Lung (tissue), 12 donors: ENCODE results near the gene HYKK. TPM values are rescaled to one million over a fixed set of nuclear protein-coding genes. Genes with fewer than 3 reads are reported as not detected.

Source experiments
- ATAC-seq: fragments of 200-7000 bp; cut with Tn5 transposase; one replicate; pipeline ENCODE4 v1.9.1; 2020; ENCODE audit warnings: moderate number of reproducible peaks; ENCODE audit not compliant: insufficient read depth, low FRiP score
- DNase-seq, 3 donors: peaks; one replicate each; pipeline ENCODE4 v3.0.0-alpha.2; 2013 to 2017
- H3K27ac ChIP-seq, 2 donors: one replicate each; pipeline ENCODE4 v1.5.1; 2013; ENCODE audit warnings: mild to moderate bottlenecking in 2 of 2, moderate library complexity in 2 of 2, control low read depth in 1 of 2, inconsistent platforms in 1 of 2, low read depth in 1 of 2, low read length in 1 of 2
- H3K27me3 ChIP-seq, 3 donors: one replicate each; pipeline ENCODE4 v1.5.1; 2013; ENCODE audit warnings: low read length in 2 of 3; ENCODE audit not compliant: control insufficient read depth in 3 of 3, insufficient read depth in 3 of 3
- H3K36me3 ChIP-seq, 4 donors: one replicate each; pipeline ENCODE4 v1.5.1; 2013; ENCODE audit warnings: low read length in 4 of 4, mild to moderate bottlenecking in 1 of 4, moderate library complexity in 1 of 4; ENCODE audit not compliant: control insufficient read depth in 4 of 4, insufficient read depth in 4 of 4
- H3K4me1 ChIP-seq, 5 donors: one replicate each; pipeline ENCODE4 v1.5.1; 2013; ENCODE audit warnings: low read length in 5 of 5, mild to moderate bottlenecking in 2 of 5, moderate library complexity in 1 of 5; ENCODE audit not compliant: control insufficient read depth in 5 of 5, insufficient read depth in 5 of 5
- H3K4me3 ChIP-seq: one replicate; pipeline ENCODE4 v1.5.1; 2013; ENCODE audit warnings: mild to moderate bottlenecking, control low read depth, moderate library complexity
- H3K9ac ChIP-seq, 2 donors: one replicate each; pipeline ENCODE4 v1.5.1; 2013; ENCODE audit warnings: low read length in 2 of 2, control low read depth in 1 of 2; ENCODE audit not compliant: insufficient read depth in 1 of 2
- H3K9me3 ChIP-seq, 4 donors: one replicate each; pipeline ENCODE4 v1.5.1; 2013; ENCODE audit warnings: low read length in 3 of 4, mild to moderate bottlenecking in 1 of 4, moderate library complexity in 1 of 4; ENCODE audit not compliant: control insufficient read depth in 4 of 4, insufficient read depth in 3 of 4
- CTCF ChIP-seq: IDR thresholded peaks from 2 replicates; pipeline ENCODE4 v1.5.1; 2012; ENCODE audit warnings: mild to moderate bottlenecking; ENCODE audit errors: control extremely low read depth, extremely low read depth
- WGBS, 2 donors: extraction: QIAGEN DNeasy Blood & Tissue Kit; methylation state at CpG; one replicate each; pipeline ENCODE4 v1.1.7; 2013; 5-methylcytosine and 5-hydroxymethylcytosine counted together
- polyA plus RNA-seq, 2 donors: library from polyadenylated mRNA; stranded (reverse); fragments of 200-250 nt; gene quantifications; one replicate each; pipeline ENCODE4 v1.2.1, GENCODE V29; 2013
- total RNA-seq, 2 donors: library from RNA; depleted of rRNA in 1 of 2; stranded (reverse); fragments of >200 nt in 1 of 2; gene quantifications; one replicate each; pipeline ENCODE4 v1.2.1, GENCODE V29; 2014 to 2021
- donor health status: control.
- donor health status: control.
- donor health status: Bipolar disorder and iron deficiency.
- donor health status: healthy.
- donor health status: DM: yes; HTN: yes; CAD: no.

HYKK gene
- total and polyA plus RNA-seq, 4 donors: 1.6 to 5.7 (median 4.9) TPM

DNA sequence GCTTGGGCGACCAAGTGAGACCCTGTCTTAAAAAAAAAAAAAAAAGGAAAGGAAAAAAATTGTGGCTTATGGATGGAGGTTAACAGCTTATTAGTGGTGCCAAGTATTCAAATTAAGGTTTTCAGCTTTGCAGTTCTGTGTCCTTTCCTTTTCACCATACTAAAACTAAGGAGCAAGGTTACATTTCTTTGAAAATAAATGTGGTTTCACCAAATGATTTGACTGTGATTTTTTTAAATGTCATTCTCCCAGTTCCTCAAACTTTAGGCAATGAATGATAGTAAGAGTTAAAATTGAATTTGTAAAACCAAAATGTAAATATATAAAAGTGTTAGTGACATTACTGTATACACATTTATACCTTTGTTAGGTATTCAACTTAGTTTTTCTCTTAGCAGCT lies 67.6 kb downstream of the HYKK start:
- WGBS, 2 donors: 94 to 96% methylated on average over 1 of the region's 1 CpG
- no peaks in the 10 kb centered on the region for H3K9me3 ChIP-seq
- H3K4me1 ChIP-seq: peaks cover 0 to 4% (median 0%) of the 10 kb centered on the region in 5 donors
- DNase-seq (no peak), ATAC-seq (no peak)
- no peak overlapping the region for H3K9ac ChIP-seq
- no peaks in the 10 kb centered on the region for H3K36me3 ChIP-seq
- H3K4me3 ChIP-seq: no peak overlapping the region
- peaks cover 0 to 2% (median 0%) of the 10 kb centered on the region in 3 donors for H3K27me3 ChIP-seq
- no peak overlapping the region for H3K27ac ChIP-seq
- no peak for TF ChIP-seq CTCF

Other genes with a start within 250 kb of the HYKK start
- gene DNAJA4, start 243.0 kb upstream of the HYKK start, total RNA-seq: 10 to 100 TPM; 42.7 to 74.6 TPM
- gene DNAJA4, start 243.0 kb upstream of the HYKK start, polyA plus RNA-seq: 10 to 100 TPM; 19.3 to 25.1 TPM
- 10 to 100 TPM; 45.1 to 64.9 TPM for gene SKIC8, start 208.0 kb upstream of the HYKK start, total RNA-seq
- 10 to 100 TPM; 51.0 to 57.2 TPM for gene SKIC8, start 208.0 kb upstream of the HYKK start, polyA plus RNA-seq
- 1 to 10 TPM in 1 of 2 donors, not detected in 1; 1.1 TPM for gene CRABP1, start 167.2 kb upstream of the HYKK start, total RNA-seq
- not detected for gene CRABP1, start 167.2 kb upstream of the HYKK start, polyA plus RNA-seq
- gene IREB2, start 69.4 kb upstream of the HYKK start, total RNA-seq: 10 to 100 TPM; 56.9 to 71.5 TPM
- 10 to 100 TPM in 1 of 2 donors, 1 to 10 TPM in 1; 9.8 to 19.9 TPM for gene IREB2, start 69.4 kb upstream of the HYKK start, polyA plus RNA-seq
- gene PSMA4, start 32.9 kb downstream of the HYKK start, total RNA-seq: 100 to 1,000 TPM in 1 of 2 donors, 10 to 100 TPM in 1; 92.7 to 128 TPM
- 100 to 1,000 TPM; 194 to 244 TPM for gene PSMA4, start 32.9 kb downstream of the HYKK start, polyA plus RNA-seq
- gene CHRNA5, start 57.9 kb downstream of the HYKK start, total RNA-seq: 1 to 10 TPM in 1 of 2 donors, under 1 TPM in 1; 0.23 to 1.3 TPM
- gene CHRNA5, start 57.9 kb downstream of the HYKK start, polyA plus RNA-seq: 1 to 10 TPM in 1 of 2 donors, under 1 TPM in 1; 0.73 to 1.1 TPM
- under 1 TPM in 1 of 2 donors, not detected in 1; 0.06 TPM for gene CHRNA3, start 113.4 kb downstream of the HYKK start, total RNA-seq
- under 1 TPM in 1 of 2 donors, not detected in 1; 0.03 TPM for gene CHRNA3, start 113.4 kb downstream of the HYKK start, polyA plus RNA-seq
- not detected for gene CHRNB4, start 133.6 kb downstream of the HYKK start, total RNA-seq
- gene CHRNB4, start 133.6 kb downstream of the HYKK start, polyA plus RNA-seq: under 1 TPM in 1 of 2 donors, not detected in 1; 0.05 TPM